ENCODE measurements around the gene LRRC28. TPM values are rescaled to one million over a fixed set of nuclear protein-coding genes. Genes with fewer than 3 reads are reported as not detected.

The LRRC28 gene
- total and polyA plus RNA-seq, 10 of the 15 experiments (the other 5 are each of a cell fraction or from before 2014, with no cell fraction given), result 21.3 to 54.9 (median 27.7) TPM

GRCh38 chr15:99279827-99280226 is 28.5 kb downstream of the LRRC28 start:
- Histone ChIP-seq H3K9me3 (replicated peaks; ENCODE audit: control insufficient read depth, insufficient read depth, low read length) (no peaks in the 10 kb centered on the region; the same call in 2 of the 3 replicates), H3K4me1 (ENCODE audit: control insufficient read depth, insufficient read depth, low read length) (no peaks in the 10 kb centered on the region), H3K9ac (ENCODE audit: control insufficient read depth, insufficient read depth, low read length) (no peak overlapping the region), H4K20me1 (ENCODE audit: control insufficient read depth, insufficient read depth) (no peaks in the 10 kb centered on the region), H2AFZ (ENCODE audit: control insufficient read depth, low read depth, low read length) (no peak overlapping the region), H3K36me3 (ENCODE audit: control insufficient read depth in 2 of 2, insufficient read depth in 2 of 2, low read length in 1 of 2) (no peaks in the 10 kb centered on the region; a peak in 1 of 4 replicates), H3K79me2 (ENCODE audit: control insufficient read depth, insufficient read depth, low read length) (no peaks in the 10 kb centered on the region), H3K4me2 (ENCODE audit: control insufficient read depth, insufficient read depth) (no peak overlapping the region), H3K4me3 (no peak overlapping the region), H3K27ac (ENCODE audit: control insufficient read depth, insufficient read depth) (no peak overlapping the region), H3K27me3 (replicated peaks in 1 of 2; ENCODE audit: control insufficient read depth in 2 of 2, insufficient read depth in 2 of 2, low read length in 1 of 2) (no peaks in the 10 kb centered on the region)
- in situ Hi-C loops (cut with MboI) (no loop called here), intact Hi-C loops (cut with micrococcal nuclease; ENCODE audit: unreplicated experiment) (loop anchor here (5.0 kb wide), 1 partner anchor 287 kb away; the partner anchor contains the start of gene MEF2A)
- ChIA-PET POLR2A (no interaction called here), RAD21 (ENCODE audit: unreplicated experiment) (interaction anchor here (2.1 kb wide), 1 partner anchor 425 kb away, joined by 6 read pairs; no protein-coding TSS in a partner anchor), CTCF (interaction anchor here (1.4 to 3.9 kb wide), 3 partner anchors 92 to 477 kb away, joined by 4 to 34 read pairs (median 6); no protein-coding TSS in a partner anchor), SMC1A (ENCODE audit: uncharacterized antibody, unreplicated experiment) (interaction anchor here (1.5 to 12.9 kb wide), 3 partner anchors 423 to 476 kb away, joined by 4 to 163 read pairs (median 6); no protein-coding TSS in a partner anchor)
- BruUV-seq (replicated peaks), result no TSS peak
- 97% methylated on average over 3 of the region's 3 CpGs for WGBS (ENCODE audit: insufficient coverage, insufficient replicate concordance, low lambda C conversion rate, missing lambda C conversion rate)
- ATAC-seq (no peak), FAIRE-seq (no peak), DNase-seq (ENCODE audit: low read depth, low spot score) (no peak)
- no peak for TF ChIP-seq GATAD2B (conservative IDR thresholded peaks at IDR 0.05; ENCODE audit: low read depth)
- no peak for TF ChIP-seq KLF5 (IDR thresholded peaks at IDR 0.05; ENCODE audit: partially characterized antibody)
- no peak for TF ChIP-seq ZSCAN29 (IDR thresholded peaks at IDR 0.05)
- no peak for TF ChIP-seq CEBPB (IDR thresholded peaks at IDR 0.05; ENCODE audit: borderline replicate concordance in 1 of 2, low read depth in 2 of 2, low read length in 2 of 2)
- TF ChIP-seq TCF3 (IDR thresholded peaks at IDR 0.05; ENCODE audit: borderline replicate concordance, insufficient read depth, low read depth, low read length), result no peak
- TF ChIP-seq RUNX3 (IDR thresholded peaks at IDR 0.05; ENCODE audit: low read length), result no peak
- TF ChIP-seq RCOR1 (conservative IDR thresholded peaks at IDR 0.05; ENCODE audit: low read depth, low read length), result no peak
- TF ChIP-seq SREBF1 (IDR thresholded peaks at IDR 0.05; ENCODE audit: low read length), result no peak
- no peak for TF ChIP-seq RELB (IDR thresholded peaks at IDR 0.05; ENCODE audit: low read depth)
- TF ChIP-seq ZNF24 (IDR thresholded peaks at IDR 0.05), result no peak
- no peak for TF ChIP-seq TCF7 (IDR thresholded peaks at IDR 0.05; ENCODE audit: borderline replicate concordance)
